Heart right ventricle (tissue), 16 donors: ENCODE results near the gene IPCEF1. TPM values are rescaled to one million over a fixed set of nuclear protein-coding genes. Genes with fewer than 3 reads are reported as not detected.

Source experiments
- ATAC-seq, 8 donors: fragments of 200-7000 bp; cut with Tn5 transposase; one replicate each; pipeline ENCODE4 v1.9.1; 2020; ENCODE audit warnings: mild to moderate bottlenecking in 8 of 8, moderate library complexity in 8 of 8, moderate number of reproducible peaks in 1 of 8
- DNase-seq, 2 donors: peaks; one replicate each; pipeline ENCODE4 v3.0.0-alpha.2; 2020
- H3K27ac ChIP-seq, 10 donors: fragments of 200-600 bp; sonication (generic) in 2 of 10; one replicate each; pipeline versions ENCODE4 v1.5.0 to v1.8.0; 2020 to 2022; ENCODE audit warnings: mild to moderate bottlenecking in 3 of 10
- H3K27me3 ChIP-seq, 7 donors: fragments of 200-600 bp; one replicate each; pipeline ENCODE4 v1.8.0; 2021 to 2022; ENCODE audit warnings: mild to moderate bottlenecking in 2 of 7
- H3K36me3 ChIP-seq, 9 donors: fragments of 200-600 bp; sonication (generic) in 1 of 9; one replicate each; pipeline versions ENCODE4 v1.5.0 to v1.8.0; 2020 to 2022; ENCODE audit warnings: mild to moderate bottlenecking in 2 of 9
- H3K4me1 ChIP-seq, 9 donors: fragments of 200-600 bp; sonication (generic) in 1 of 9; one replicate each; pipeline versions ENCODE4 v1.5.0 to v1.8.0; 2020 to 2022; ENCODE audit warnings: mild to moderate bottlenecking in 4 of 9
- H3K4me3 ChIP-seq, 10 donors: fragments of 200-600 bp; sonication (generic) in 2 of 10; one replicate each; pipeline versions ENCODE4 v1.5.0 to v1.8.0; 2020 to 2022; ENCODE audit warnings: mild to moderate bottlenecking in 7 of 10, moderate library complexity in 2 of 10
- H3K9me3 ChIP-seq, 11 donors: fragments of 200-600 bp in 10 of 11; sonication (generic) in 2 of 11; one replicate each; pipeline versions ENCODE4 v1.5.0 to v1.8.0; 2013 to 2022; ENCODE audit warnings: mild to moderate bottlenecking in 2 of 11, control low read depth in 1 of 11, moderate library complexity in 1 of 11
- CTCF ChIP-seq, 9 donors: fragments of 200-600 bp; sonication (generic) in 2 of 9; IDR thresholded peaks; one replicate each; pipeline versions ENCODE4 v1.5.0 to v1.8.0; 2021 to 2022; ENCODE audit warnings: antibody characterized with exemption in 9 of 9, mild to moderate bottlenecking in 5 of 9, moderate library complexity in 1 of 9
- WGBS, 2 donors: extraction: QIAGEN DNeasy Blood & Tissue Kit; methylation state at CpG; one replicate each; pipeline ENCODE4 v1.1.7; 2013; ENCODE audit warnings: inconsistent platforms in 1 of 2; 5-methylcytosine and 5-hydroxymethylcytosine counted together
- intact Hi-C, 10 donors: fragments of 100-400 bp; cut with DNase I; formaldehyde crosslinking; loops; one replicate each; pipeline versions ENCODE4 v1.11.1 to v1.14.2; 2022
- polyA plus RNA-seq, 2 donors: library from polyadenylated mRNA; stranded (reverse); fragments of 200-250 nt; gene quantifications; one replicate each; pipeline ENCODE4 v1.2.3, GENCODE V29; 2013
- total RNA-seq, 10 donors: library from RNA; stranded (reverse); fragmentation: NEBNext Ultra II Directional in 3 of 10; extraction: Animal tissue kit (Norgen Biotek cat#: 25700) in 3 of 10; gene quantifications; one replicate each; pipeline versions ENCODE4 v1.2.1 to v1.2.4, GENCODE V29; 2021 to 2023
- donor health status: Arrhythmogenic right ventricular cardiomyopathy.
- donor health status: ischemic (EF 13 %, LVEDD 7.1; RV severe dilation, severe dysfunction).
- donor health status: healthy with polysubstance abuse.
- donor health status: DM: no; HTN: yes; CAD: no.
- donor health status: DM: no; HTN: no; CAD: no.
- donor health status: ischemic (EF 25% LVEDD 6.9; RV normal size, moderate dysfunction).
- donor health status: ischemic (EF 25% LVEDD 5.7; RV mildly dilated, moderate dysfunction).
- donor health status: healthy.
- donor health status: DM: yes; HTN: yes; CAD: no.
- donor health status: Ischemic cardiomyopathy.
- donor health status: ischemic (EF 35%, LVEDD 5.7; RV mildly dilated, moderate dysfunction).
- donor health status: nonischemic (EF 11% LVEDD 7.7; RV severe dilation, severe dysfunction).
- donor health status: DM: yes; HTN: yes; CAD: no.
- donor health status: PGD.
- donor health status: ischemic (EF 29% LVEDD 5.4; RV normal size, mild dysfunction).
- donor health status: nonischemic (EF 23%, LVEDD 6.1; RV moderate dilation, normal function).

IPCEF1 gene
- total and polyA plus RNA-seq, 12 donors, result 0.06 to 5.0 (median 1.4) TPM

GRCh38 chr6:154210678-154211077, 145.9 kb downstream of the IPCEF1 start:
- intact Hi-C loops, result no loop called here
- TF ChIP-seq CTCF (IDR thresholded peaks at IDR 0.05), result no peak

GRCh38 chr6:154209555-154209954, 147.0 kb downstream of the IPCEF1 start:
- Histone ChIP-seq H3K27me3 (no peaks in the 10 kb centered on the region), H3K36me3 (peaks cover 0 to 6% (median 0%) of the 10 kb centered on the region in 9 donors), H3K27ac (no peak overlapping the region), H3K9me3 (no peaks in the 10 kb centered on the region), H3K4me3 (no peak overlapping the region), H3K4me1 (no peaks in the 10 kb centered on the region)
- intact Hi-C loops, result no loop called here
- no peak for TF ChIP-seq CTCF (IDR thresholded peaks at IDR 0.05)
- DNase-seq (no peak), ATAC-seq (no peak)
- 64 to 76% methylated on average over 3 of the region's 3 CpGs for WGBS, 2 donors

More at GRCh38 chr6:154210678-154211077, 145.9 kb downstream of the IPCEF1 start:
- DNase-seq (no peak), ATAC-seq (no peak)
- Histone ChIP-seq H3K36me3 (peaks cover 0 to 6% (median 0%) of the 10 kb centered on the region in 9 donors), H3K27ac (no peak overlapping the region), H3K4me3 (no peak overlapping the region), H3K9me3 (no peaks in the 10 kb centered on the region), H3K4me1 (no peaks in the 10 kb centered on the region), H3K27me3 (no peaks in the 10 kb centered on the region)

GRCh38 chr6:154206996-154207395, 149.6 kb downstream of the IPCEF1 start:
- intact Hi-C loops, result no loop called here
- H3K36me3 ChIP-seq, result peaks cover 0 to 6% (median 0%) of the 10 kb centered on the region in 9 donors
- ATAC-seq (no peak), DNase-seq (no peak)
- no peak overlapping the region for H3K4me3 ChIP-seq
- no peaks in the 10 kb centered on the region for H3K27me3 ChIP-seq
- peaks cover 0 to 2% (median 0%) of the 10 kb centered on the region in 11 donors for H3K9me3 ChIP-seq
- no peak overlapping the region for H3K27ac ChIP-seq
- H3K4me1 ChIP-seq, result peaks cover 0 to 23% (median 0%) of the 10 kb centered on the region in 9 donors
- WGBS, 2 donors, result 71 to 76% methylated on average over 4 of the region's 4 CpGs
- TF ChIP-seq CTCF (IDR thresholded peaks at IDR 0.05), result no peak

- DNase-seq (no peak), ATAC-seq (no peak)
- TF ChIP-seq CTCF (IDR thresholded peaks at IDR 0.05), result no peak
- 92 to 99% methylated on average over 2 of the region's 2 CpGs for WGBS, 2 donors
- Histone ChIP-seq H3K27ac (no peak overlapping the region), H3K36me3 (peaks cover 0 to 6% (median 0%) of the 10 kb centered on the region in 9 donors), H3K4me1 (peaks cover 0 to 23% (median 0%) of the 10 kb centered on the region in 9 donors), H3K4me3 (no peak overlapping the region), H3K9me3 (peaks cover 0 to 2% (median 0%) of the 10 kb centered on the region in 11 donors), H3K27me3 (no peaks in the 10 kb centered on the region)
- intact Hi-C loops, result no loop called here
These were observed 150.5 kb downstream of the IPCEF1 start for GRCh38 chr6:154206141-154206540.
